ENCODE data around the gene EXOSC5. TPM values are rescaled to one million over a fixed set of nuclear protein-coding genes. Genes with fewer than 3 reads are reported as not detected.
"Not testable (repeated sequence)": the region's sequence is repeated elsewhere in the genome, so short reads cannot be mapped to it uniquely, and the experiment has no call there.

Gene EXOSC5
- total RNA-seq, 2 donors from 2014 or later: 7.2 to 7.3 TPM

DNA sequence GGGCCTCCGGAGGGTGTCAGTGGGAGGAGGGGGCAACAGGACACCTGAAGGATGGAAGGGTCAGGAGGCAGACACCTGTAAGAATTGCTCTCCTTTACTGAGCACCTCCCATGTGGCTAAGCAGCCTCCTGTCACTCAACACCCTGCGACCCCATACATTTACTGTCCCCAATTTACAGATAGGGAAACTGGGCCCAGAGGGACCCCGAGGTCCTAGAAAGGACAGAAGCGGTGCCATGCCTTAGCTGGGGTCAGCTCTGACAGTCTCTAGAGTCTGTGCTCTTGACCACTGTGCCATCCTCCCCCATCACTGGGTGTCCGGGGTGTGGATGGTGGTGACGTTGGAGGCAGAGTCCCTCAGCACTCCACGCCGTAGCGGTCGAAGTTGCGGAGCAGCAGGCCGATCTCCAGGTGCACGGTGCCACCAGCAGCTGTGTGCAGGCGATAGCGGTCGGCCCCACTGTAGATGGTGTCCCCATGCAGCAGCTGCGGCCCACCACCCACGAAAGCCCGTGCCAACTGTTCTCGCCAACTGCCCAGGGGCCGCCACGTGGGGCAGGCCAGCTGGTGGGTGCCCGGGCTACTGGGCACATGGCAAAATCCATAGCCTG lies 42.7 kb downstream of the EXOSC5 start:
- intact Hi-C loops (cut with DNase I): loop anchor here in 1 of 2 donors (5.0 kb wide), 1 partner anchor 42 kb away; the partner anchor contains the start of gene CCDC97
- peak; percentile 81 for DNase-seq (ENCODE audit: low spot score)

DNA sequence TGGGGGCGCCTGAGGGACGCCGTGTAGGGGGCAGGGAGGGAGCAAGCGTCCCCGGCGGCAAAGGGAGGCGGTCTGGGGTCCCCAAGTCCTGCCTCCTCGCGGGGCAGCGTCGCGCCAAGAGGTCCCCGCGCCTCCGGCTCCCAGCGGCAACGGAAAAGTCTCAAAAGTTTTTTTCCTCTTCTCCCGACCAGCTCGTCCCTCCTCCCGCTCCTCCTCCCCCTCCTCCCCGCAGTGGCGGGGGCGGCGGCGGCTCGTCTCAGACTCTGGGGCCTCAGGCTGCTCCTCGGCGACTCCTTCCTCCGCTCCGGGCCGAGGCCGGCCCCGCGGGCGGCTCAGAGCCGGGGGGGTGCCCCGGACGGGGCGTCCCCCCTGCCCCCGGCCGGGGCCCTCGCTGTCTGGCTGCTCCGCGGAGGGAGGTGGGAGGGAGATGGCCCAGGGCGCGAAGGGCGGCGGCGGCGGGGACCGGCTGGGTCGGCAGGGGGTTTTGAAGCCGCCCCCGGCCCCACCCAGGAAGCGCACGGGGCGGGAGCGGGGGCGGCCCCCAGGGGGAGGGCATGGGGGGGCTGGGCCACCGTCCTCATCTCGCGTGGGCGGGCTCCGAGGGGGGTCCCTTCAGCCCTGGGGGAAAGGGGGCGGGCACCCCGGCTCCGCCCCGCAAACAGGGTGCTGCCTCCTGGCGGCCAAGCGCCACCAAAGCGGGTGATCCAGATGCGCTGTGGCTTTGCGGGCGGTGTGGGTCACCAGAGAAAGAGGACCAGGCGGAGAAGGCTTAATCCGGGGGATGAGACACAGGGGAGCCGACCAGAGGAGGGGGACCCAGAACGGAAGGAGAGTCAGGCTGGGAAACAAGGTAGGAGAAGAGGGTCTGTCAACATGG lies 43.5 kb downstream of the EXOSC5 start, which contains the start of gene TGFB1:
TGFB1 (minus strand) TSS at position 457 of the 877 bp plus-strand sequence. CDS start 878 bp downstream, outside the sequence.
- intact Hi-C loops (cut with DNase I): loop anchor here in 1 of 2 donors (5.0 kb wide), 1 partner anchor 41 kb away; the partner anchor contains the start of gene CCDC97
- peak; percentile 97 for DNase-seq (ENCODE audit: low spot score)

DNA sequence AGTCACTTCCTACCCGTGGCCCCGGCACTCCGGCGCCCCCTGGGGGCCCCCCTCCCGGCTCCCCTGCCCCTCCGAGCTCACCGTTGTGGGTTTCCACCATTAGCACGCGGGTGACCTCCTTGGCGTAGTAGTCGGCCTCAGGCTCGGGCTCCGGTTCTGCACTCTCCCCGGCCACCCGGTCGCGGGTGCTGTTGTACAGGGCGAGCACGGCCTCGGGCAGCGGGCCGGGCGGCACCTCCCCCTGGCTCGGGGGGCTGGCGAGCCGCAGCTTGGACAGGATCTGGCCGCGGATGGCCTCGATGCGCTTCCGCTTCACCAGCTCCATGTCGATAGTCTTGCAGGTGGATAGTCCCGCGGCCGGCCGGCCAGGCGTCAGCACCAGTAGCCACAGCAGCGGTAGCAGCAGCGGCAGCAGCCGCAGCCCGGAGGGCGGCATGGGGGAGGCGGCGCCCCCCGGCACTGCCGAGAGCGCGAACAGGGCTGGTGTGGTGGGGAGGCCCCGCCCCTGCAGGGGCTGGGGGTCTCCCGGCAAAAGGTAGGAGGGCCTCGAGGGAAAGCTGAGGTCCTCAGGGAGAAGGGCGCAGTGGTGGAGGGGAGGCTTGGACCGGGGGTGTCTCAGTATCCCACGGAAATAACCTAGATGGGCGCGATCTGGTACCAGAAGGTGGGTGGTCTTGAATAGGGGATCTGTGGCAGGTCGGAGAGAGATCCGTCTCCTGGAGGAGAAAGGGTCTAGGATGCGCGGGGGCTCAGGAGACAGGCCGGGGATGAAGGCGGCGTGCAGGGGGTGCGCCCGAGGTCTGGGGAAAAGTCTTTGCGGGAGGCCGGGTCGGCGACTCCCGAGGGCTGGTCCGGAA lies 44.3 kb downstream of the EXOSC5 start:
- intact Hi-C loops (cut with DNase I): loop anchor here in 1 of 2 donors (5.0 kb wide), 1 partner anchor 41 kb away; the partner anchor contains the start of gene CCDC97
- peak; percentile 88 for DNase-seq (ENCODE audit: low spot score)

DNA sequence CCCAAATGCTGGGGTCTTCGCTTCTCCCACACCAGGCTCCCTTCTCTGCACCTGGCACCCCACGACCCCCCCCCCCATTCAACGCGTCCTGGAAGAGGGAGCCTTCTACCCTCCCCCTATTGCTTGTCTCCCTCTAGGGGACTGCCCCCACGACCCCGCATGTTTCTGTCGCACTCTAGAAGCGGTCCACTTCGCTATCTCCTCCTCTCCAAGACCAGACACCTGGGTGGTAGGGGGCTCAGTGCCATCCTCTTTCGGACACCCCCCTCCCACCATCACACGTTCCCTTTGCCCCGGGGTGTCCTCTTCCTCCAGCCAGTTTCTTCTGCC lies 44.9 kb downstream of the EXOSC5 start:
- DNase-seq (ENCODE audit: low spot score): no peak
- intact Hi-C loops (cut with DNase I): loop anchor here in 1 of 2 donors (5.0 kb wide), 1 partner anchor 40 kb away; the partner anchor contains the start of gene CCDC97

DNA sequence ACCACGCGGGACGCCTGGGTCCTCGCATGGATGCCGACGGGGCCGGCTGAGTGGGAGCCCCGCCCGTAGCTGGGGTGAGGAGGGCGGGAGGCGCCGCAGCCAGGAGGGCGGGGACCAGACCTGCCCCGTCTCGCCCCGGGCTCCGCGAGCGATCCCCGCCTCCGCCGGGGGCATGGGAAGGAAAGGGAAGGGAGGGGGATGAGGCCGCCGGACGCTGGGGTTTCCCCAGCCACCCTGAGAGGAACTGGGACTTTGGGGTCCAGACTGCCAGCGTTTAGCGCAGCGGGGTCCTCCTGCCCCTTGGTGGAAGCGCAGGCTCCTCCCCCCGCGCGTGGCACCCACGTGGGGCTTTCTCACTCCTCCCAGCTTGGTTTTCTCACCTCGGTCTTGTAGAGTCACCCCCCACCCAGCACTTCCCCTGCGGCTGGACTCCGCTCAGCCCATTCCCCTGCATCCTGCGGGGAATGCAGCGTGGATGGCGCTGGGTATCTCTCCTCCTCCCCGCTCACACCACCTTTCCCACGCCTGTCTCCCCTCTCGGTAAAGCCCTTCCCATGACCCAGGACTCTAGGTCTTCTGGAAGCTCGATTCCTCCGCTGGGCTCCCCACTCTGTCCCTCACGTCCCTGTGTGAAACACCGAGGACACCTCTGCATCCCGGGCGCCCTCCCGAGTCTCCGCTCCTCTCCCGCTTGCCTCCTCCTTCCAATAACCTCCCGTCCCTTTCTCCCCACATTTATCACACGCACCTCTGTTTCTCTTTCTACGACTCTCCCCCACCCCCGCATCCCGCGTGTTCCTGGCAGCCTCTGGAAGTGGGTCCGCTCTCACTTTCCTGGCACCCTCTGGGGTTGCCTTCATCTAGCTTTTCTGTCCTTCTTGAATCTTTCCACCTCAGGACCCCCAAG lies 45.6 kb downstream of the EXOSC5 start:
- peak; percentile 92 for DNase-seq (ENCODE audit: low spot score)
- intact Hi-C loops (cut with DNase I): loop anchor here in 1 of 2 donors (5.0 kb wide), 1 partner anchor 39 kb away; the partner anchor contains the start of gene CCDC97

DNA sequence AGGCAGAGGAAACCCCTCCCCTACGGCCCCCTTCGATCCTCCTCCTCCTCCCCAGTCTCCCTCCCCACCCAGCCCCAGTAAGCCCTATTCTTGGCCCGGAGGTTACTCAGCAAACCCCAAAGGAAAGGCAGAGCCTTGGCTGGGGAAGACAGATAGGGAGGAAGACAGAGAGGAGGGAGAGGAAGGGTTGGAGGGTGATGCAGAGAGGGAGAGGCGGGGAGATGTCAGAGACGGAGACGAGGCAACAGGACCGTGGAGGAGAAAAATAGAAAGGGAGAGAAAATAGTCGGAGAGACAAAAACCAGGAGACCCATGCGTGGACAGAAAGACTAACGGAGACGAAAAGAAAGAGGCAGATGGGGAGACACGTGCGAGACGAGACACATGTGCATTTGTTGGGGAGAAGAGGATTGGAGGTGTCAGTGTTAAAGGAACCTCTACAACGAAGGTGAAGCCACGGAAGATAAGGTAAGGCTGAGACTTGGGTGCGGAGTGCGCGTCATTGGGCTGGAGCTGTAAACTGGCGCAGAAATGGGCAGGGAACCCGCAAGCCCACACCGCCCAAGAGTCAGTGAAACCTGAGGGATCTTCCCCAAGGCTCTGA lies 46.3 kb downstream of the EXOSC5 start:
- intact Hi-C loops (cut with DNase I): loop anchor here in 1 of 2 donors (5.0 kb wide), 1 partner anchor 39 kb away; the partner anchor contains the start of gene CCDC97
- DNase-seq (ENCODE audit: low spot score): no peak

DNA sequence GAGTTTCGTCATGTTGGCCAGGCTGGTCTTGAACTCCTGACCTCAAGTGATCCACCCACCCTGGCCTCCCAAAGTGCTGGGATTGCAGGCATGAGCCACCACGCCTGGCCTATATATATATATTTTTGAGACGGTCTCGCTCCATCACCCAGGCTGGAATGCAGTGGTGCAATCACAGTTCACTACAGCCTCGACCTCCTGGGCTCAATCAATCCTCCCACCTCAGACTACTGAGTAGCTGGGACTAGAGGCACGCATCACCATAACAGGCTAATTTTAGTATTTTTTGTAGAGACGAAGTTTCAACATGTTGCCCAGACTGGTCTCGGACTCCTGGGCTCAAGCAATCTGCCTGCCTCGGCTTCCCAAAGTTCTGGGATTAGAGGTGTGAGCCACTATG lies 50.2 kb downstream of the EXOSC5 start:
- intact Hi-C loops (cut with DNase I); DNase-seq (ENCODE audit: low spot score): not testable (repeated sequence)

DNA sequence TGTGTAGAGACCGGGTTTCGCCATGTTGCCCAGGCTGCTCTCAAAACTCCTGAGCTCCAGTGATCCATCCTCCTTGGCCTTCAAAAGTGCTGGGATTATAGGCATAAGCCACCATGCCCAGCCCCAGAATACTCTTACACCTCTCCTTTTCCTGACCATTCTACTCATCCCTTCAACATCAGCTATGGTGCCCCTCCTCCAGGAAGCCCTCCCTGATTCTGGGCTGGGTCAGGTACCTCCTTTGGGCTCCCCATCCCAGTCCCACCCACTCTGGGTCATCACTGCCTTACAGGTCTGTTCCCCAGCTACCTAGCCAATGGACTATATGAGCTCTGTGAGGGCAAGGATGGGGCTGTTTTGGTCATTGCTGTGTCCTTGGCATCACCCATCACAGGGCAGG lies 53.0 kb downstream of the EXOSC5 start:
- no peak for DNase-seq (ENCODE audit: low spot score)
- intact Hi-C loops (cut with DNase I): no loop called here

DNA sequence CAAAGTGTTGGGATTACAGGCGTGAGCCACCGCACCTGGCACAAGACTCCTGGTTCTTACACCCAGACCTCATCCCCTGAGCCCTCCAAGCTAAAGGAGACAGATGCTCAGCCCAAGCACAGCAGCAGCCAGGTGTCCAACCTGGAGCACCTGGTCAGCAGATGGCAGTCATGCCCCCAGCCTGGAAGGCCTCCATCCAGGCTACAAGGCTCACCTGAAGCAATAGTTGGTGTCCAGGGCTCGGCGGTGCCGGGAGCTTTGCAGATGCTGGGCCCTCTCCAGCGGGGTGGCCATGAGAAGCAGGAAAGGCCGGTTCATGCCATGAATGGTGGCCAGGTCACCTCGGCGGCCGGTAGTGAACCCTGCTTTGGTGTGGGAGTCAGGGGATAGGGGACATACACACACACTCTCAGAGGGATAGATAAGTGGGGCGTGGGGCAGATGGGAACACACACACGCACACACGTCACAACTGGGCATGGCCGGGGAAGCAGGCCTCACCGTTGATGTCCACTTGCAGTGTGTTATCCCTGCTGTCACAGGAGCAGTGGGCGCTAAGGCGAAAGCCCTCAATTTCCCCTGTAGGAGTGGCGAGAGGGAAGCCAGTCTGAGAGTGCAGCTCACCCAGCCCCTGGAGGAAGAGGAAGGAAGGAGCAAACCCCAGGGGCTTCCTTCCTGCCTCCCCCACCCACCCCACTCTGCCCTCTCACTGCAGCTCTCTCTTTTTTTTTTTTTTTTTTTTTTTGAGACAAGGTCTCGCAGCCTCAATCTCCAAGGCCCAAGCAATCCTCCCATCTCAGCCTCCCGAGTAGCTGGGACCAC lies 55.3 kb downstream of the EXOSC5 start:
- intact Hi-C loops (cut with DNase I): loop anchor here in 1 of 2 donors (2.0 kb wide), 1 partner anchor 15 kb away; no protein-coding TSS in a partner anchor
- no peak for DNase-seq (ENCODE audit: low spot score)

DNA sequence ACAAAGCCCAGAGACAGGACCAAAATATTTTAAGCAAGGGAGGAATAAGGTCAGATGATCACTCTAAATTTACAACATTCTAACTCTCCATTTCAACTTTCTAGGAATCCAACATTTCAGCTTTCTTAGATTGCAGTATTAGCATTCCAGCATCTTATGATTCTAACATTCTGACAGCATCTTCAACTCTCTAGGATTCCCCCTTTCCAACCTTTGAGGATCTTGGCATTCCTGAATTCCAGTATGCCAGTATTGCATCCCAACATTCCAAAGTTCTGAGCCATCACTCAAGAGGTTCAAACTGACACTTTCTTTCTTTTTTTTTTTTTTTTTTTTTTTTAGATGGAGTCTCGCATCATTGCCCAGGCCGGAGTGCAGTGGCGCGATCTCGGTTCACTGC lies 57.2 kb downstream of the EXOSC5 start:
- intact Hi-C loops (cut with DNase I): no loop called here

More for the DNA sequence above, 57.2 kb downstream of the EXOSC5 start:
- DNase-seq (ENCODE audit: low spot score): no peak

Other genes starting within 250 kb of the EXOSC5 start
- 1 to 10 TPM; 1.2 to 1.4 TPM for gene CYP2S1, start 204.1 kb downstream of the EXOSC5 start, total RNA-seq
- 100 to 1,000 TPM; 133 to 147 TPM for gene AXL, start 178.1 kb downstream of the EXOSC5 start, total RNA-seq
- gene HNRNPUL1, start 133.0 kb downstream of the EXOSC5 start, total RNA-seq: 100 to 1,000 TPM; 150 to 157 TPM
- gene CCDC97, start 87.2 kb downstream of the EXOSC5 start, total RNA-seq: 10 to 100 TPM; 17.5 to 23.9 TPM
- 10 to 100 TPM; 43.8 to 61.5 TPM for gene TGFB1, start 43.4 kb downstream of the EXOSC5 start, total RNA-seq
- gene B9D2, start 33.2 kb downstream of the EXOSC5 start, total RNA-seq: 1 to 10 TPM; 3.7 to 4.2 TPM
- 1 to 10 TPM; 6.4 to 8.3 TPM for gene TMEM91, start 20.8 kb downstream of the EXOSC5 start, total RNA-seq
- gene BCKDHA, start 459 bp upstream of the EXOSC5 start, total RNA-seq: 10 to 100 TPM in 1 of 2 donors, 1 to 10 TPM in 1; 8.5 to 15.7 TPM
- gene B3GNT8, start 30.0 kb upstream of the EXOSC5 start, total RNA-seq: 1 to 10 TPM; 3.3 to 4.2 TPM
- 10 to 100 TPM; 30.5 to 30.7 TPM for gene DMAC2, start 42.6 kb upstream of the EXOSC5 start, total RNA-seq
- not detected for gene ERICH4, start 45.8 kb upstream of the EXOSC5 start, total RNA-seq
- 1 to 10 TPM in 1 of 2 donors, under 1 TPM in 1; 0.48 to 2.5 TPM for gene CEACAM21, start 178.8 kb upstream of the EXOSC5 start, total RNA-seq
- 1 to 10 TPM; 1.4 to 2.9 TPM for gene CEACAM4, start 229.7 kb upstream of the EXOSC5 start, total RNA-seq